ENCODE data around the gene QSOX2.

DNA sequence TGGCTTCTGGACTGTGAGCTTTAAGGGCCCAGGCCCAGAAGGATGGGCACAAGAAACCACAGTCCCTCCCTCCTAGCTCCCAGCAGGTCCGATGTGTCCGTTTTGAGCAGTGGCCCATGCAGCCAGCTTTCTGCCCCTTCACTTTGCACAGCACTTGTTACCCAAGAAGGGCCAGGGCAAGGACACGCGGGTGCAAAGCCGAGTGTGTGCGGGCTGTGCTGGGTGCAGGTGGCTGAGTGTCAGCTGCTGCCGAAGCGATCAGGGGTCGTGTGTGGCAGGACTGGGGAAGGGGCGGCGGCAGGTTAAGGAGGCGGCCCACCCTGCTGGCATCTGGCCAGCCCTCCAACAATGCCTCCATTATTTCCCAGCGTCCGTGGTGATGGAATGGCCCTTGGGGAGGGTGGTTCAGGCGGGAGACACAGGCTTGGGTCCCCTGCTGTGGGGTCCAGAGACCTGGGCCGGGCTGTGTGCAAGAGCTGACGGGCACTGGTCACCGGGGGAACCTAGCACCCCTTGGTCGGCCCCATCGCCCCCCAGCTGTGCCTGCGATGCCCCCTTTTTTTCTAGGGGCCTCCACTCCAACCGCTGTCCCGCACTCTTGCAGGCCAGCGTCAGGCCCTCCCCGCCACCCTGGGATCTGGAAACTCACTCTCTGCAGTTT lies 41.3 kb downstream of the QSOX2 start:
- TF ChIP-seq, protein P1, sequence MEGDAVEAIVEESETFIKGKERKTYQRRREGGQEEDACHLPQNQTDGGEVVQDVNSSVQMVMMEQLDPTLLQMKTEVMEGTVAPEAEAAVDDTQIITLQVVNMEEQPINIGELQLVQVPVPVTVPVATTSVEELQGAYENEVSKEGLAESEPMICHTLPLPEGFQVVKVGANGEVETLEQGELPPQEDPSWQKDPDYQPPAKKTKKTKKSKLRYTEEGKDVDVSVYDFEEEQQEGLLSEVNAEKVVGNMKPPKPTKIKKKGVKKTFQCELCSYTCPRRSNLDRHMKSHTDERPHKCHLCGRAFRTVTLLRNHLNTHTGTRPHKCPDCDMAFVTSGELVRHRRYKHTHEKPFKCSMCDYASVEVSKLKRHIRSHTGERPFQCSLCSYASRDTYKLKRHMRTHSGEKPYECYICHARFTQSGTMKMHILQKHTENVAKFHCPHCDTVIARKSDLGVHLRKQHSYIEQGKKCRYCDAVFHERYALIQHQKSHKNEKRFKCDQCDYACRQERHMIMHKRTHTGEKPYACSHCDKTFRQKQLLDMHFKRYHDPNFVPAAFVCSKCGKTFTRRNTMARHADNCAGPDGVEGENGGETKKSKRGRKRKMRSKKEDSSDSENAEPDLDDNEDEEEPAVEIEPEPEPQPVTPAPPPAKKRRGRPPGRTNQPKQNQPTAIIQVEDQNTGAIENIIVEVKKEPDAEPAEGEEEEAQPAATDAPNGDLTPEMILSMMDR (IDR thresholded peaks at IDR 0.05) = no peak
- no peak for TF ChIP-seq POLR2A (IDR thresholded peaks at IDR 0.05)

All from right lobe of liver (tissue), 4 donors.